GM18951 (cell line): ENCODE measurements around the gene PROM2.

Source experiments
- POLR2A ChIP-seq: IDR thresholded peaks from 4 replicates; pipeline ENCODE4 v1.6.1; 2011; ENCODE audit warnings: mild to moderate bottlenecking; ENCODE audit not compliant: insufficient read length, insufficient read depth; ENCODE audit errors: extremely low read depth
- in situ Hi-C: fragments of 300-500 bp; cut with MboI; formaldehyde crosslinking; loops from one replicate; pipeline ENCODE4 v1.12.0; 2022; ENCODE audit warnings: low sequenced_read_pairs, mixed read lengths, inconsistent platforms; ENCODE audit not compliant: unreplicated experiment

Gene PROM2

DNA sequence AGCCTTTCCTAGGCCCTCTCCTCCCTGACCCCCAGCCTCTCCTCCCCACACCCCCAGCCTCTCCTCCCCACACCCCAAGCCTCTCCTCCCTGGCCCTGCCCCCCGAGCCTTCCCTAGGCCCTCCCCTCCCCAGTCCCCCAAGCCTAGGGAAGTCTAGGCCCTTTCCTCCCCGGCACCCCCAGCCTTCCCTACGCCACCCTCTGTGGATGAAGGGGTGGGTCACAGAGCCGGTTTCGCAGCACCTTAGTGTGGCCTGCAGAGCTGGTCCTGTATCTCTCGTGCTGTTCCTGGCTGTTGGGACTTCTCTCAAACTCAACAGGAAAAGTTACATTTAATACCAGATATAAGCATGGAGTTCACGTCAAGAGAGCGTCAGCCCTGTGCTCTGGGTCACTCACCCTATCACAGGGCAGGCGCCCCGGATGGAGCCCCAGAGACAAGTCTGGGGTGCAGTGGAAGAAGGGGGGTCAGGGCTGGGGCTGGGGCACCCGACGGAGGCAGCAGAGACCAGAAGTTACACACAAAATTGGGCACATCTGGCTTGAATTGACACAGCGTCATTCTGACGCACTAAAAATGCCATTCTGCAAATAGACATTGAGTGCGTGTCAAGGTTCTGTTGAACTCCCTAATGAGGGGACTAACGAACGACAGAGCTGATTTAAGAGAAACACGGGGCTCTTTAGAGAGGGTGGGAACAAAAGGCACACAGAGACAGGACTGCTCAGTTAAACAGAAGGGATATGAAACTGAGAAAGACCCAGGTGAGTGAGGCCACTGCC, 46.9 kb downstream of the PROM2 start:
- no peak for TF ChIP-seq POLR2A
- in situ Hi-C loops: no loop called here

GRCh38 chr2:95323347-95324155, 49.3 kb downstream of the PROM2 start:
- TF ChIP-seq POLR2A: no peak
- in situ Hi-C loops: no loop called here

DNA sequence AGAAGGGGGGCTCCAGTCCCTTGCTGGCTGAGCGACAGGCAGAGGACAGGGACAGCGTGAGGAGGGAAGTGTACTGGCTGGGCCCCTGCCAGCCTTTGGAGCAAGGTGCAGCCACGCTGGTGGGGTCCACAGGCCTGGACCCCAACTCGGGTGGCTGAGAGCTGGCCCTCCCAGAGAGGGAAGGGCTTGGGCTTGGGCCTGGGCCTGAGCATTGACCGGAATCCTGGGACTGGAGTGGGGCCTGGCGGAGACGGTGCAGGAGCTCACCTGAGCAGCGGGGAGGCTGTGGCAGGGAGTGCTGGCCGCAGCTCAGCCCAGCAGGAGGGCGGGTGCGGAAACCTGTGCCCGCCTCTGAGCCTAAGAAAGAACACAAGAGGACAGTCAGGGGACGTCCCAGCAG, 50.8 kb downstream of the PROM2 start:
- TF ChIP-seq POLR2A: no peak
- in situ Hi-C loops: no loop called here

- in situ Hi-C loops: no loop called here
- TF ChIP-seq POLR2A: no peak
Observed at GRCh38 chr2:95325590-95326432, 51.6 kb downstream of the PROM2 start.

DNA sequence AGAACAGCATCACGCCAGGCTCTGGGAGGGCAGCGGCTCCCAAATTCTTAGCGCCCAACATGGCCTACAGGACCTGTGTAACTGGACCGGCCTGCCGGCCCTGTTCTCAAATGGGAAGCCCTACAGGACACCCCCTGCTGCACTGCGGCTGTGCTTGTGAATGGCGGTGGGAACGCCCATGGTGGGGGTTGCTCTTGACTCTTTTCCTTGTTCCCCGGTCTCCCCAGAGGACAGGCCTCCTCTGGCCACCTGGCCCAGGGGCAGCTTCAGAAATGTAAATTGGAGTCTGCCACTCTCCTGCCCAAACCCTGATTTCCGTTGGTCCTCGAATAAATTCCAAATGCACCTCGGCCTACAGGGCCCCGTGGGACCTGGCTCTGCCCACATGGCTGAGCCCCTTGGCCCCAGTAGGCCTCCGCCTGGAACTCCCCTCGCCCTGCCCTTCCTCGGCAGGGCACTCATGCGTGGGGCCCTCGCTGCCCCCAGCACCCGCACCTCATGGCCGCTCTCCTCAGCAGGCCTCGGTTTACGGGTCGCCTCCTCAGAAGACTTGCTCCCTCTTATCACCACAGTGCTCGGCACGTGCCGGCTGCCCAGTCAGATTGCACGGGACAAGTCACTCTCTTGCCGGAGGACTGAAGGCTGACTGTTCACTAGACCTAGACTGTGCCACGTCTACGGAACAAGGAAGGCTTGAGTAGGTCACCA, 52.3 kb downstream of the PROM2 start:
- TF ChIP-seq POLR2A: no peak
- in situ Hi-C loops: no loop called here

DNA sequence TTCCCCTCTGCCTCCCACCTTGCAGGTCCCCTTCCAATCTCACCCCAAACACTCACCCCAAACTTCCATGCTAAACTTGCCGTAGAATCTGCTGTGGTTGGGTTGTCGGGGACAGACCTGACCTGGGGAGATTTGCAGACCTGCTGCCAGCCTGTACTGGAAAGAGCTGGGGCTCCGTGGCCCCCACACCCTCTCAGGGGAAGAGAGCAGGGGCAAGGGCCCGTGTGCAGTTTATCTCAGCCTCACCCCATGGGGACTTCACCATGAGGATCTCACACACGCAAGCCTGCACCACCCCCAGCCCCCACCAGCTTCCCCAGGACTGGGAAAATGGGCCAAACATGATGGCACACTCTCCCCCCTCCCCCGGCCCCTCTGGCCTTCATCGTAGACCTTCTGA, 53.6 kb downstream of the PROM2 start:
- no peak for TF ChIP-seq POLR2A
- in situ Hi-C loops: no loop called here

DNA sequence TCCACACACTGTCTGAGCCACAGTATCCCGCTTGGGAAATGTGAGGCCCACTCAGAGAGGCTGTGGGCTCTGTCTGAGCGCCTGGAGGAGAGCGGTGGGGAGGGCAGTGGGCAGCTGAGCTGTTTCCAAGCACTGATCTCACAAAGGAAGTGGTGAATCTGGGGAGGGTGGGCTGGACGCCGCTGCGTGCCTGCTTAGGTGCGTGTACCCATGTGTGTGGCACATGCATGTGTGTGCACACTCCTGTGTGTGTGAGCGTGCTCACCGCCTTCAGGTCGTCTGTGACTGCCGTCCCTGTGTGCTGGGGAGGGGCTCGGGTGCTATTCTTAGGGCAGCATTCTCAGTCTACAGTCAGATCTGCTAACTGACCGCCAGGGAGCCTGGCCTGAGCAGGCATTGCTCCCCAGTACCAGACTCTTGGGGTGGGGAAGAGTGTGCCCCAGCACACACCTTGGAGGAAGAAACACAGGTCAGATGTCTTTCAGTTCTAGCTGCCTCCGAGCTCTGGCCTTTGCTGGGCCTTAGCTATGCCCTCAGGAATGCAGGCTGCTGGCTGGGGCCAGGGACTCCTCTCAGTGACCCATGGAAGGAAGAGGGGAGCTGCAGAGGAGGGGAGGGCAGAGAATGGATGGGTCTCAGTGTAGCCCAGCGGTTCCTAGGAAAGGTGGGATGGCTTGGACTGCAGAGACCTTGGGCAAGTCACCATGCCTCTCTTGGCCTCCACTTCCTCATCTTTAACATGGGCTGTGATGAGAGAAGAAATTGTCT, 54.3 kb downstream of the PROM2 start:
- no peak for TF ChIP-seq POLR2A

DNA sequence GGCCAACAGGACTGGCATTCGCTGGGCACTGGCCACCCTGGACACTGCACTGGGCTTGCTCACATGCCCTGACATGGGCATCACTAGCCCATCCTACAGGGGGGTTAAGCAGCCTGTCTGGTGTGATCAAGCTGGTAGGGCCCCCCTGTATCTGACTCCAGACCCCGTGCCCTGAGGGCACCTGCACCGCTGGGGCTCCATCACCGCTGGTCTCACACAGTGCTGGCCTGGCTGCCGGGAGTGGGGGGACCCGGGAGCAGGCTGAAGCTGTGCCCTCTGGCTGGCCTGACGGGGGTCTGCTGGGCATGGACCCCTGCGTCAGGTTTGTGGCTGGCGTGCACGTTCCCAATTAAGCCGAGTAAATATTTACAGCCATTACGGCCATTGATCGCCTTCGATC, 55.2 kb downstream of the PROM2 start:
- in situ Hi-C loops: no loop called here
- no peak for TF ChIP-seq POLR2A

More for the DNA sequence above, 54.3 kb downstream of the PROM2 start:
- in situ Hi-C loops: no loop called here

GRCh38 chr2:95329891-95330793, 55.9 kb downstream of the PROM2 start:
- in situ Hi-C loops: no loop called here
- TF ChIP-seq POLR2A: no peak

DNA sequence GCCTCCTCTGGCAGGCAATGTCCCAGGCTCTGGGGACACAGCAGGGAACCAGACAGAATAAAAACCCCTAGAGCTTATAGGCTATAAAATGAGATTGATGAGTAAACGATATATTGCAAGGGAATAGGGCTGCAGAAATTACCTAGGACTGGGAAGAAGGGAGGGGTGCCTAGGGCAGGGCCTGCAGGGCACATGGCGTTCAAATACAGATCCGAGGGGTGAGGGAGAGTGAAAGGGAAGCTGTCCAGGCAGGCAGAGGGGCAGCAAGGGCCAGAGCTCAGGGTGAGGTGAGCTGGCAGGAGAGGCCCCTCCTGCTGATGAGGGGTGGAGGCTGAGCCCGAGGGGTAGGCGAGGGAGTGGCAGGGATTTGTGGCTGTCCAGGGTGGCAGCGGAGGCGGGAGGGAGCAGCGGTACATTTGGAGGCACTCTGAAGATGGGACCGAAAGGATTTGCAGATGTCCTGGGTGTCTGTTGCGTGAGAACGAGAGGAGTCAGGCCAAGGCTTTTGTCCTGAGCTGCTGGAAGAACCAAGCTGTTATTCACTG, 56.6 kb downstream of the PROM2 start:
- TF ChIP-seq POLR2A: no peak
- in situ Hi-C loops: no loop called here

DNA sequence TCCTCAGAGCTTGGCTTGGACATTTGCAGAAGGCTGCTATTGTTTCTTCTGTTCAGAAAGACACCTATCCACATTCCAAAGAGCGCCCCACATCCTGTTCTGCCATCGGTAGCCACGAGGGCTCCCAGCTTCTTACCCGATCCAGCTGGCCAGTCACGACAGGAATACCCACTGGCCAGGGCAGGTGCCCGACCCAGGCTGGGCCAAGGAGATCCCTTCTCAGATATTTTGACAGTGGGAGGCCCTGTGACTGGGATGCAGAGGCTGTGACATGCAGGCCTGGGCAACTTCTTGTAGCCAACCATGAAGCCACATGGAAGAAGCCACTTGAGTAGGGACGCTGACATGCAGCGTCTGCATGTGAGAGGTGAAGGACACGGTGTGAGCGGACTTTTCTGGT, 57.4 kb downstream of the PROM2 start:
- no peak for TF ChIP-seq POLR2A
- in situ Hi-C loops: no loop called here

DNA sequence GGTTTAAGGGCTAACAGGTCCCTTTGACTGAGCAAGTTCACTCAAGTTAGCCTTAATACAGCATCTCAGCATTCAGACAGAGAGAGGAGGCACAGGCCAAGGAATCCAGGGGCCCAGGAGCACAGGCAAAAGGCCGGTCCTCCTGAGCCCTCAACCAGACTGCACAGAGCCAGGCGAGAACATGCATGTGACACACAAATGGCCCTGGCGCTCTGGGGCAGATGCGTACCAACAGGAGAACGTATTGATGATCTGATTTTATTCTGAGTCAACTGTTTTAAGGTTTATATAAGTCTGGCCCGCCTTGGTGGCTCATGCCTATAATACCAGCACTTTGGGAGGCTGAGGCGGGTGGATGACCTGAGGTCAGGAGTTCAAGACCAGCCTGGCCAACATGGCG, 57.8 kb downstream of the PROM2 start:
- in situ Hi-C loops: no loop called here
- TF ChIP-seq POLR2A: no peak
